Panc1 (cell line): ENCODE measurements around the gene DIP2C. TPM values are rescaled to one million over a fixed set of nuclear protein-coding genes. Genes with fewer than 3 reads are reported as not detected.

ENCODE experiments used
- ATAC-seq: fragments of 200-7000 bp; cut with Tn5 transposase; 2 replicates; pipeline ENCODE4 v1.9.1; 2020; ENCODE audit warnings: mild to moderate bottlenecking, moderate library complexity
- BruUV-seq: library from RNA; stranded (reverse); fragments of 400-500 nt; replicated peaks from 2 replicates; lab custom pipeline; 2021; lab: Mats Ljungman, UMichigan
- CTCF ChIA-PET: fragments of 300-600 bp; sonication (Branson Sonifier 250); formaldehyde crosslinking; loops from one replicate; lab custom pipeline; 2022; ENCODE audit warnings: antibody characterized with exemption; lab: Charles Lee
- POLR2A ChIA-PET: fragments of 300-600 bp; sonication (Branson Sonifier 250); formaldehyde crosslinking; loops from one replicate; lab custom pipeline; 2022; ENCODE audit warnings: antibody characterized with exemption; lab: Charles Lee
- DNase-seq: peaks from one replicate; pipeline ENCODE4 v3.0.0-alpha.2; 2010; ENCODE audit warnings: low read depth, low spot score
- H3K27ac ChIP-seq: 2 replicates; pipeline ENCODE4 v1.5.1; 2011; ENCODE audit warnings: mild to moderate bottlenecking, low read length, inconsistent platforms
- H3K27me3 ChIP-seq: fragments of 200-500 bp; sonication (Bioruptor generic); 2 replicates; pipeline ENCODE4 v1.6.0; 2014; ENCODE audit warnings: low read length, inconsistent platforms; ENCODE audit not compliant: control insufficient read depth, insufficient read depth
- H3K36me3 ChIP-seq: fragments of 200-500 bp; sonication (Bioruptor generic); 2 replicates; pipeline ENCODE4 v1.5.1; 2014; ENCODE audit warnings: inconsistent platforms, mild to moderate bottlenecking, low read length, moderate library complexity; ENCODE audit not compliant: control insufficient read depth, insufficient read depth
- H3K4me1 ChIP-seq: 2 replicates; pipeline ENCODE4 v1.5.1; 2011; ENCODE audit warnings: inconsistent platforms, mild to moderate bottlenecking, low read length, moderate library complexity; ENCODE audit not compliant: control insufficient read depth, insufficient read depth
- H3K4me3 ChIP-seq, 2 experiments: 2 replicates each; pipeline ENCODE4 v1.5.1; 2011 to 2012; ENCODE audit warnings: low read depth in 2 of 2, low read length in 2 of 2, mild to moderate bottlenecking in 2 of 2, inconsistent platforms in 1 of 2, moderate library complexity in 1 of 2
- H3K9me3 ChIP-seq: fragments of 200-500 bp; sonication (Bioruptor generic); 2 replicates; pipeline ENCODE4 v1.5.1; 2014; ENCODE audit warnings: low read depth, mild to moderate bottlenecking, inconsistent platforms, low read length, moderate library complexity; ENCODE audit not compliant: control insufficient read depth, insufficient read depth
- CTCF ChIP-seq: fragments of 450-650 bp; IDR thresholded peaks from 2 replicates; pipeline ENCODE4 v1.5.1; 2017; ENCODE audit warnings: mild to moderate bottlenecking
- POLR2AphosphoS5 ChIP-seq: IDR thresholded peaks from 2 replicates; pipeline ENCODE4 v1.6.1; 2012; ENCODE audit warnings: mild to moderate bottlenecking, low read depth, low read length, moderate library complexity
- REST ChIP-seq, 2 experiments: IDR thresholded peaks; 2 replicates each; pipeline ENCODE4 v1.6.1; 2011 to 2012; ENCODE audit warnings: low read depth in 2 of 2, control low read depth in 1 of 2, low read length in 1 of 2, mild to moderate bottlenecking in 1 of 2, moderate library complexity in 1 of 2; ENCODE audit not compliant: insufficient read depth in 1 of 2
- SIN3A ChIP-seq: IDR thresholded peaks from 2 replicates; pipeline ENCODE4 v1.6.1; 2012; ENCODE audit warnings: low read depth, mild to moderate bottlenecking, low read length, moderate library complexity, borderline replicate concordance; ENCODE audit not compliant: insufficient read depth
- TCF7L2 ChIP-seq: IDR thresholded peaks from 2 replicates; pipeline ENCODE4 v1.6.1; 2011; ENCODE audit warnings: mild to moderate bottlenecking, low read depth, low read length, inconsistent platforms
- in situ Hi-C: cut with HindIII; loops from 2 replicates; pipeline ENCODE4 v1.10.0; 2016; ENCODE audit warnings: low sequenced_read_pairs, low pct_unique_long_range_greater_than_20kb
- intact Hi-C: fragments of 100-400 bp; cut with micrococcal nuclease; formaldehyde crosslinking; loops from one replicate; pipeline ENCODE4 v1.10.0; 2022; ENCODE audit not compliant: unreplicated experiment
- total RNA-seq: library from RNA; stranded (reverse); gene quantifications from one replicate; pipeline ENCODE4 v1.2.1, GENCODE V29; 2021; ENCODE audit not compliant: unreplicated experiment

DIP2C gene
- total RNA-seq, 1 experiment from 2014 or later, result 13.2 TPM

GRCh38 chr10:552679-553078, 136.8 kb downstream of the DIP2C start:
- no peak for DNase-seq
- Histone ChIP-seq H3K27ac (no peak overlapping the region), H3K36me3 (no peaks in the 10 kb centered on the region), H3K4me1 (no peaks in the 10 kb centered on the region; the same call in 1 of the 2 replicates), H3K4me3 (no peak overlapping the region), H3K9me3 (no peaks in the 10 kb centered on the region), H3K27me3 (no peaks in the 10 kb centered on the region)
- intact Hi-C loops, result no loop called here
- BruUV-seq, result no TSS peak
- TF ChIP-seq REST (IDR thresholded peaks at IDR 0.05; ENCODE audit: insufficient read depth in 1 of 2, low read depth in 2 of 2, low read length in 1 of 2) (no peak), TCF7L2 (no peak), POLR2AphosphoS5 (no peak), CTCF (no peak), SIN3A (no peak)
- in situ Hi-C loops, result no loop called here
- no peak for ATAC-seq
- CTCF ChIA-PET, result no interaction called here
- POLR2A ChIA-PET, result no interaction called here

- no peak overlapping the region for H3K27ac ChIP-seq
- TF ChIP-seq REST (IDR thresholded peaks at IDR 0.05; ENCODE audit: insufficient read depth in 1 of 2, low read depth in 2 of 2, low read length in 1 of 2), result no peak
- TF ChIP-seq POLR2AphosphoS5, result no peak
- no peak for TF ChIP-seq CTCF
- no peak for TF ChIP-seq TCF7L2
- no peak for TF ChIP-seq SIN3A
- no peaks in the 10 kb centered on the region for H3K27me3 ChIP-seq
- POLR2A ChIA-PET, result no interaction called here
- H3K9me3 ChIP-seq, result no peaks in the 10 kb centered on the region
- BruUV-seq, result no TSS peak
- in situ Hi-C loops (no loop called here), intact Hi-C loops (no loop called here)
- H3K4me1 ChIP-seq, result no peaks in the 10 kb centered on the region; the same call in 1 of the 2 replicates
- CTCF ChIA-PET, result no interaction called here
- no peak for ATAC-seq
- no peak for DNase-seq
- no peak overlapping the region for H3K4me3 ChIP-seq
- H3K36me3 ChIP-seq, result no peaks in the 10 kb centered on the region
Observed at GRCh38 chr10:551373-552252, 137.9 kb downstream of the DIP2C start.
